CD14-positive monocyte (primary cell): ENCODE results near the gene MESD. TPM values are rescaled to one million over a fixed set of nuclear protein-coding genes. Genes with fewer than 3 reads are reported as not detected.

Experiments used
- DNase-seq, 3 donors: peaks; one replicate each; pipeline ENCODE4 v3.0.0-alpha.2; 2011 to 2022
- H2AFZ ChIP-seq: 2 replicates; pipeline ENCODE4 v1.6.0; 2012; ENCODE audit warnings: mild to moderate bottlenecking, low read depth, low read length, inconsistent platforms; ENCODE audit not compliant: insufficient read depth, poor library complexity, severe bottlenecking
- H3K27ac ChIP-seq, 2 donors: 1 replicate in 1 of 2; 2 replicates in 1 of 2; pipeline ENCODE4 v1.5.1; 2012 to 2013; ENCODE audit warnings: low read length in 2 of 2, control low read depth in 1 of 2, inconsistent platforms in 1 of 2, low read depth in 1 of 2, mild to moderate bottlenecking in 1 of 2
- H3K27me3 ChIP-seq, 2 donors: one replicate each; pipeline versions ENCODE4 v1.6.0 to v1.6.1; 2011 to 2013; ENCODE audit warnings: low read length in 2 of 2; ENCODE audit not compliant: control insufficient read depth in 2 of 2, insufficient read depth in 2 of 2
- H3K36me3 ChIP-seq, 2 donors: replicated peaks in 1 of 2; 1 replicate in 1 of 2; 2 replicates in 1 of 2; pipeline versions ENCODE4 v1.5.1 to v1.6.1; 2012 to 2013; ENCODE audit warnings: low read length in 2 of 2, control low read depth in 1 of 2, inconsistent platforms in 1 of 2, mild to moderate bottlenecking in 1 of 2; ENCODE audit not compliant: insufficient read depth in 2 of 2, control insufficient read depth in 1 of 2
- H3K4me1 ChIP-seq, 2 donors: 1 replicate in 1 of 2; 2 replicates in 1 of 2; pipeline versions ENCODE4 v1.5.1 to v1.6.1; 2012 to 2013; ENCODE audit warnings: low read length in 2 of 2, control low read depth in 1 of 2, inconsistent platforms in 1 of 2, mild to moderate bottlenecking in 1 of 2, moderate library complexity in 1 of 2; ENCODE audit not compliant: insufficient read depth in 2 of 2, control insufficient read depth in 1 of 2
- H3K4me2 ChIP-seq: replicated peaks from 2 replicates; pipeline ENCODE3; 2012; ENCODE audit warnings: low read length, moderate library complexity, mild to moderate bottlenecking; ENCODE audit not compliant: poor library complexity, severe bottlenecking; ENCODE audit errors: extremely low read depth
- H3K4me3 ChIP-seq, 3 experiments: fragments of 200-600 bp in 1 of 3; sonication (generic) in 1 of 3; replicated peaks in 1 of 3; 1 replicate in 2 of 3; 2 replicates in 1 of 3; pipeline ENCODE4 v1.5.1; 2011 to 2013; ENCODE audit warnings: low read length in 3 of 3, mild to moderate bottlenecking in 3 of 3, control low read depth in 2 of 3, low read depth in 2 of 3, inconsistent platforms in 1 of 3, moderate library complexity in 1 of 3
- H3K79me2 ChIP-seq: 2 replicates; pipeline ENCODE4 v1.6.0; 2012; ENCODE audit warnings: mild to moderate bottlenecking, control low read depth, inconsistent platforms, low read length, moderate library complexity; ENCODE audit not compliant: insufficient read depth
- H3K9ac ChIP-seq: 2 replicates; pipeline ENCODE4 v1.6.0; 2017; ENCODE audit warnings: low read length, mild to moderate bottlenecking; ENCODE audit not compliant: insufficient read depth, poor library complexity, severe bottlenecking
- H3K9me3 ChIP-seq, 2 donors: replicated peaks in 1 of 2; 1 replicate in 1 of 2; 2 replicates in 1 of 2; pipeline versions ENCODE4 v1.5.1 to v1.6.1; 2012 to 2013; ENCODE audit warnings: low read length in 2 of 2, control low read depth in 1 of 2; ENCODE audit not compliant: control insufficient read depth in 1 of 2, insufficient read depth in 1 of 2
- H4K20me1 ChIP-seq: 2 replicates; pipeline ENCODE4 v1.6.0; 2012; ENCODE audit warnings: mild to moderate bottlenecking, low read length, control low read depth, moderate library complexity; ENCODE audit not compliant: insufficient read depth
- H3K27ac Mint-ChIP-seq, 7 donors: one replicate each; pipeline ENCODE4 v1.8.0; 2020; ENCODE audit warnings: mild to moderate bottlenecking in 7 of 7, mixed read lengths in 7 of 7, moderate library complexity in 6 of 7, inconsistent platforms in 2 of 7
- H3K27me3 Mint-ChIP-seq, 3 donors: one replicate each; pipeline ENCODE4 v1.8.0; 2021 to 2022; ENCODE audit warnings: low read depth in 3 of 3, mild to moderate bottlenecking in 3 of 3, mixed read lengths in 3 of 3, moderate library complexity in 3 of 3, inconsistent platforms in 1 of 3
- H3K36me3 Mint-ChIP-seq, 2 donors: one replicate each; pipeline ENCODE4 v1.8.0; 2020; ENCODE audit warnings: mixed read lengths in 2 of 2, inconsistent platforms in 1 of 2, mild to moderate bottlenecking in 1 of 2
- H3K4me1 Mint-ChIP-seq: one replicate; pipeline ENCODE4 v1.8.0; 2020; ENCODE audit warnings: mild to moderate bottlenecking, mixed read lengths
- H3K4me3 Mint-ChIP-seq, 2 donors: one replicate each; pipeline ENCODE4 v1.8.0; 2020; ENCODE audit warnings: mild to moderate bottlenecking in 2 of 2, mixed read lengths in 2 of 2, moderate library complexity in 1 of 2
- H3K9me3 Mint-ChIP-seq, 7 donors: one replicate each; pipeline ENCODE4 v1.8.0; 2020 to 2022; ENCODE audit warnings: mixed read lengths in 7 of 7, mild to moderate bottlenecking in 6 of 7, moderate library complexity in 6 of 7, inconsistent platforms in 2 of 7
- CTCF ChIP-seq: fragments of 200-600 bp; IDR thresholded peaks from one replicate; pipeline ENCODE4 v1.8.0; 2022; ENCODE audit warnings: antibody characterized with exemption, mild to moderate bottlenecking
- WGBS: methylation state at CpG from one replicate; pipeline ENCODE4 v1.1.5; 2013; ENCODE audit warnings: missing lambda C conversion rate; ENCODE audit not compliant: insufficient coverage; 5-methylcytosine and 5-hydroxymethylcytosine counted together
- intact Hi-C, 2 donors: fragments of 100-400 bp; cut with micrococcal nuclease; formaldehyde crosslinking; loops; one replicate each; pipeline versions ENCODE4 v1.15.0 to v1.15.1; 2023
- polyA plus RNA-seq, 3 donors: library from polyadenylated mRNA; depleted of rRNA in 1 of 3; unstranded in 2 of 3; stranded (reverse) in 1 of 3; fragments of 300-500 nt in 2 of 3; fragments of >200 nt in 1 of 3; fragmentation: Illumina TruSeq in 2 of 3; gene quantifications; 1 replicate in 2 of 3; 2 replicates in 1 of 3; pipeline ENCODE4 v1.2.3, GENCODE V29; 2012 to 2021

MESD gene
- polyA plus RNA-seq, 3 donors: 5.6 to 15.7 (median 13.1) TPM

GRCh38 chr15:80918196-80918783 is 71.3 kb downstream of the MESD start:
- no peaks in the 10 kb centered on the region for H4K20me1 ChIP-seq
- H3K9ac ChIP-seq: no peak overlapping the region
- no peak for DNase-seq
- Mint-ChIP-seq H3K4me3 (no peak overlapping the region), H3K4me1 (no peaks in the 10 kb centered on the region), H3K9me3 (no peaks in the 10 kb centered on the region), H3K27me3 (peaks cover 0 to 3% (median 2%) of the 10 kb centered on the region in 3 donors), H3K36me3 (no peaks in the 10 kb centered on the region), H3K27ac (no peak overlapping the region)
- H3K27me3 ChIP-seq: no peaks in the 10 kb centered on the region
- H3K4me3 ChIP-seq: no peak overlapping the region
- no peaks in the 10 kb centered on the region for H3K4me1 ChIP-seq
- 87% methylated on average over 3 of the region's 5 CpGs for WGBS
- H3K4me2 ChIP-seq: no peak overlapping the region
- H3K27ac ChIP-seq: no peak overlapping the region
- H2AFZ ChIP-seq: no peak overlapping the region
- H3K9me3 ChIP-seq: no peaks in the 10 kb centered on the region
- no peak for TF ChIP-seq CTCF
- intact Hi-C loops: no loop called here
- H3K36me3 ChIP-seq: no peaks in the 10 kb centered on the region
- no peaks in the 10 kb centered on the region for H3K79me2 ChIP-seq

DNA sequence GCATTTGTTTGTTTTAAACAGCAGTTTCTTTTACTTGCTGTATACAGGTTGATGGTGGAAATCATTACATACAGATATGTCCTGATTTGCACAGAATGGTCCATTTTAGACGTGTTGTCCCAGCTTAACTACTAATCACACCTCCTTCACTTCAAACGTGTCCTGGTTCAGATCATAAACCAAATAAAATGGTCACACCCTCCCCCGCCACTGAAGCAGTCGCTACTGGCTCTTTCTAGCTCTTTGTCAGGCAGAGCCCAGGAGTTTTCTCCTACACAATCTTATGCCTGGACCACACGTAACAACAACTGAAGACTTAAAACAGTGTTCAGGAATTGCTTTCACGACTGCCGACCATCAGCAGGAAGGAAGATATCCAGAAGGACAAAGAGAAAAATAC is 73.6 kb downstream of the MESD start:
- Histone ChIP-seq H2AFZ (no peak overlapping the region), H3K4me2 (no peak overlapping the region), H3K27ac (no peak overlapping the region), H3K79me2 (no peaks in the 10 kb centered on the region), H3K9ac (no peak overlapping the region), H3K36me3 (no peaks in the 10 kb centered on the region), H4K20me1 (no peaks in the 10 kb centered on the region), H3K4me1 (no peaks in the 10 kb centered on the region), H3K4me3 (no peak overlapping the region), H3K9me3 (no peaks in the 10 kb centered on the region), H3K27me3 (no peaks in the 10 kb centered on the region)
- WGBS: 92% methylated on average over 4 of the region's 7 CpGs
- intact Hi-C loops: no loop called here
- no peak for TF ChIP-seq CTCF
- Mint-ChIP-seq H3K9me3 (no peaks in the 10 kb centered on the region), H3K36me3 (no peaks in the 10 kb centered on the region), H3K27ac (no peak overlapping the region), H3K4me1 (no peaks in the 10 kb centered on the region), H3K27me3 (peaks cover 0 to 4% (median 3%) of the 10 kb centered on the region in 3 donors), H3K4me3 (no peak overlapping the region)
- no peak for DNase-seq
